Heart left ventricle (tissue), 13 donors: ENCODE measurements around the gene OR14K1.

Experiments
- POLR2A ChIP-seq, 2 donors: fragments of 450-650 bp; IDR thresholded peaks; one replicate each; pipeline ENCODE4 v1.6.1; 2017; ENCODE audit warnings: antibody characterized with exemption in 2 of 2, mild to moderate bottlenecking in 2 of 2, moderate library complexity in 2 of 2
- TF ChIP-seq, protein P1 (sequence below), 12 donors: fragments of 200-600 bp; sonication (generic) in 4 of 12; IDR thresholded peaks; one replicate each; pipeline versions ENCODE4 v1.5.0 to v1.8.0; 2018 to 2022; ENCODE audit warnings: antibody characterized with exemption in 12 of 12, mild to moderate bottlenecking in 5 of 12
- donor health status: ischemic (EF 13 %, LVEDD 7.1; RV severe dilation, severe dysfunction).
- donor health status: DM: no; HTN: yes; CAD: no.
- donor health status: DM: no; HTN: no; CAD: no.
- donor health status: ischemic (EF 25% LVEDD 6.9; RV normal size, moderate dysfunction).
- donor health status: ischemic (EF 25% LVEDD 5.7; RV mildly dilated, moderate dysfunction).
- donor health status: ischemic (EF 35%, LVEDD 5.7; RV mildly dilated, moderate dysfunction).
- donor health status: nonischemic (EF 11% LVEDD 7.7; RV severe dilation, severe dysfunction).
- donor health status: DM: yes; HTN: yes; CAD: no.
- donor health status: PGD.
- donor health status: ischemic (EF 29% LVEDD 5.4; RV normal size, mild dysfunction).
- donor health status: nonischemic (EF 23%, LVEDD 6.1; RV moderate dilation, normal function).

GRCh38 chr1:247741756-247742155 lies 3.3 kb downstream of the OR14K1 start:
- TF ChIP-seq, protein P1, sequence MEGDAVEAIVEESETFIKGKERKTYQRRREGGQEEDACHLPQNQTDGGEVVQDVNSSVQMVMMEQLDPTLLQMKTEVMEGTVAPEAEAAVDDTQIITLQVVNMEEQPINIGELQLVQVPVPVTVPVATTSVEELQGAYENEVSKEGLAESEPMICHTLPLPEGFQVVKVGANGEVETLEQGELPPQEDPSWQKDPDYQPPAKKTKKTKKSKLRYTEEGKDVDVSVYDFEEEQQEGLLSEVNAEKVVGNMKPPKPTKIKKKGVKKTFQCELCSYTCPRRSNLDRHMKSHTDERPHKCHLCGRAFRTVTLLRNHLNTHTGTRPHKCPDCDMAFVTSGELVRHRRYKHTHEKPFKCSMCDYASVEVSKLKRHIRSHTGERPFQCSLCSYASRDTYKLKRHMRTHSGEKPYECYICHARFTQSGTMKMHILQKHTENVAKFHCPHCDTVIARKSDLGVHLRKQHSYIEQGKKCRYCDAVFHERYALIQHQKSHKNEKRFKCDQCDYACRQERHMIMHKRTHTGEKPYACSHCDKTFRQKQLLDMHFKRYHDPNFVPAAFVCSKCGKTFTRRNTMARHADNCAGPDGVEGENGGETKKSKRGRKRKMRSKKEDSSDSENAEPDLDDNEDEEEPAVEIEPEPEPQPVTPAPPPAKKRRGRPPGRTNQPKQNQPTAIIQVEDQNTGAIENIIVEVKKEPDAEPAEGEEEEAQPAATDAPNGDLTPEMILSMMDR (IDR thresholded peaks at IDR 0.05): no peak
- TF ChIP-seq POLR2A (IDR thresholded peaks at IDR 0.05): no peak
